ENCODE results near the gene IP6K2. TPM values are rescaled to one million over a fixed set of nuclear protein-coding genes. Genes with fewer than 3 reads are reported as not detected.

Gene IP6K2
- total and polyA plus RNA-seq, 10 of the 15 experiments (the other 5 are each of a cell fraction or from before 2014, with no cell fraction given), result 25.8 to 95.9 (median 69.0) TPM

DNA sequence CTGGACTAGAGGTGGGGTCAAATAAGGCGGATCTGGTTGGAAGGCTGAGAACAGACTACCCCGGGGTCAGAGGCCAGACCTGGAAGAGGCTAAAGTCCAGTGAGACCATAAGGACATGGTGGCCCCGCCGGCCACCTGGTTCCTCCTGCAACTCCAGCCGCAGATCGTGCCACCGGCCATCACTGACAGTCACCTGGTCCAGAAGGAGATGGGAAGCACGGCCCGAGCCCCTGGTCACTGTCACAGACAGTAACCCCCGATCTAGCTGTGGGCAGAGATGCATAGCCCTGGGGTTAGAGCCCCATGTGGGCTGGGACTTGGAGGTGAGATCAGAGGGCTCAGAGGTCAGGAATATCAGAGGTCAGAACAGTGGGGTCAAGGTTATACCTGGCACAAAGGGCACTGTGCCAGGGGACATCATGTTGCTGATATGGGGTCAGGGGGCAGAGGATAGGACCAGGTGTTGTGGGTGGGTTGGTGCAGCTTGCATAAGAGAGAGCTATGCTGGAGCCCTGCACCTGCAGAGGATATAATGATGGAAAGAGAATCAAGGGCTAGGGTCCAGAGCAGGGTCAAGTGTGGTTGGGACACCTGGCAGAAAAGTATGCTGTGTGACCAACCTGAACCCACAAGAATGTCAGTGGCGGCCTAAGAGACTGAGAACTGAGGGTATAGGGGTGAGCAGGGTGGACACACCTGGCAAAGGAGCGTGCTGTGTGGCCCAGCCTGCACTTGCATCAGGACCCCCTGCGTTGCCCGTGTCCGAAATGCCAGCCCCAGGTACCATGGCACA, 63.9 kb downstream of the IP6K2 start:
- Histone ChIP-seq H3K36me3 (ENCODE audit: control insufficient read depth in 2 of 2, insufficient read depth in 2 of 2, low read length in 1 of 2) (no peaks in the 10 kb centered on the region), H3K9ac (ENCODE audit: control insufficient read depth, insufficient read depth, low read length) (no peak overlapping the region), H3K79me2 (ENCODE audit: control insufficient read depth, insufficient read depth, low read length) (no peaks in the 10 kb centered on the region), H4K20me1 (ENCODE audit: control insufficient read depth, insufficient read depth) (no peaks in the 10 kb centered on the region; the same call in 1 of the 2 replicates), H3K4me2 (ENCODE audit: control insufficient read depth, insufficient read depth) (no peak overlapping the region), H3K27ac (ENCODE audit: control insufficient read depth, insufficient read depth) (no peak overlapping the region), H3K4me1 (ENCODE audit: control insufficient read depth, insufficient read depth, low read length) (0 out of 2 replicates have a peak, but pooled peaks cover 3% of the 10 kb centered on the region), H3K9me3 (replicated peaks; ENCODE audit: control insufficient read depth, insufficient read depth, low read length) (no peaks in the 10 kb centered on the region), H2AFZ (ENCODE audit: control insufficient read depth, low read depth, low read length) (no peak overlapping the region), H3K4me3 (no peak overlapping the region), H3K27me3 (replicated peaks in 1 of 2; ENCODE audit: control insufficient read depth in 2 of 2, insufficient read depth in 2 of 2, low read length in 1 of 2) (peaks cover 0 to 2% of the 10 kb centered on the region in 2 experiments; a peak in 1 of 4 replicates)
- in situ Hi-C loops (cut with MboI), result no loop called here
- no peak for FAIRE-seq
- ATAC-seq, result no peak
- TF ChIP-seq GATAD2B (conservative IDR thresholded peaks at IDR 0.05; ENCODE audit: low read depth) (no peak), BCL11A (IDR thresholded peaks at IDR 0.05; ENCODE audit: low read depth, low read length) (no peak), POLR2AphosphoS5 (IDR thresholded peaks at IDR 0.05; ENCODE audit: low read length) (no peak), MXI1 (IDR thresholded peaks at IDR 0.05; ENCODE audit: low read depth, low read length) (no peak)
- TF ChIP-seq, protein P1, sequence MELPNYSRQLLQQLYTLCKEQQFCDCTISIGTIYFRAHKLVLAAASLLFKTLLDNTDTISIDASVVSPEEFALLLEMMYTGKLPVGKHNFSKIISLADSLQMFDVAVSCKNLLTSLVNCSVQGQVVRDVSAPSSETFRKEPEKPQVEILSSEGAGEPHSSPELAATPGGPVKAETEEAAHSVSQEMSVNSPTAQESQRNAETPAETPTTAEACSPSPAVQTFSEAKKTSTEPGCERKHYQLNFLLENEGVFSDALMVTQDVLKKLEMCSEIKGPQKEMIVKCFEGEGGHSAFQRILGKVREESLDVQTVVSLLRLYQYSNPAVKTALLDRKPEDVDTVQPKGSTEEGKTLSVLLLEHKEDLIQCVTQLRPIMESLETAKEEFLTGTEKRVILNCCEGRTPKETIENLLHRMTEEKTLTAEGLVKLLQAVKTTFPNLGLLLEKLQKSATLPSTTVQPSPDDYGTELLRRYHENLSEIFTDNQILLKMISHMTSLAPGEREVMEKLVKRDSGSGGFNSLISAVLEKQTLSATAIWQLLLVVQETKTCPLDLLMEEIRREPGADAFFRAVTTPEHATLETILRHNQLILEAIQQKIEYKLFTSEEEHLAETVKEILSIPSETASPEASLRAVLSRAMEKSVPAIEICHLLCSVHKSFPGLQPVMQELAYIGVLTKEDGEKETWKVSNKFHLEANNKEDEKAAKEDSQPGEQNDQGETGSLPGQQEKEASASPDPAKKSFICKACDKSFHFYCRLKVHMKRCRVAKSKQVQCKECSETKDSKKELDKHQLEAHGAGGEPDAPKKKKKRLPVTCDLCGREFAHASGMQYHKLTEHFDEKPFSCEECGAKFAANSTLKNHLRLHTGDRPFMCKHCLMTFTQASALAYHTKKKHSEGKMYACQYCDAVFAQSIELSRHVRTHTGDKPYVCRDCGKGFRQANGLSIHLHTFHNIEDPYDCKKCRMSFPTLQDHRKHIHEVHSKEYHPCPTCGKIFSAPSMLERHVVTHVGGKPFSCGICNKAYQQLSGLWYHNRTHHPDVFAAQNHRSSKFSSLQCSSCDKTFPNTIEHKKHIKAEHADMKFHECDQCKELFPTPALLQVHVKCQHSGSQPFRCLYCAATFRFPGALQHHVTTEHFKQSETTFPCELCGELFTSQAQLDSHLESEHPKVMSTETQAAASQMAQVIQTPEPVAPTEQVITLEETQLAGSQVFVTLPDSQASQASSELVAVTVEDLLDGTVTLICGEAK (IDR thresholded peaks at IDR 0.05; ENCODE audit: borderline replicate concordance), result no peak
- TF ChIP-seq, protein P2, sequence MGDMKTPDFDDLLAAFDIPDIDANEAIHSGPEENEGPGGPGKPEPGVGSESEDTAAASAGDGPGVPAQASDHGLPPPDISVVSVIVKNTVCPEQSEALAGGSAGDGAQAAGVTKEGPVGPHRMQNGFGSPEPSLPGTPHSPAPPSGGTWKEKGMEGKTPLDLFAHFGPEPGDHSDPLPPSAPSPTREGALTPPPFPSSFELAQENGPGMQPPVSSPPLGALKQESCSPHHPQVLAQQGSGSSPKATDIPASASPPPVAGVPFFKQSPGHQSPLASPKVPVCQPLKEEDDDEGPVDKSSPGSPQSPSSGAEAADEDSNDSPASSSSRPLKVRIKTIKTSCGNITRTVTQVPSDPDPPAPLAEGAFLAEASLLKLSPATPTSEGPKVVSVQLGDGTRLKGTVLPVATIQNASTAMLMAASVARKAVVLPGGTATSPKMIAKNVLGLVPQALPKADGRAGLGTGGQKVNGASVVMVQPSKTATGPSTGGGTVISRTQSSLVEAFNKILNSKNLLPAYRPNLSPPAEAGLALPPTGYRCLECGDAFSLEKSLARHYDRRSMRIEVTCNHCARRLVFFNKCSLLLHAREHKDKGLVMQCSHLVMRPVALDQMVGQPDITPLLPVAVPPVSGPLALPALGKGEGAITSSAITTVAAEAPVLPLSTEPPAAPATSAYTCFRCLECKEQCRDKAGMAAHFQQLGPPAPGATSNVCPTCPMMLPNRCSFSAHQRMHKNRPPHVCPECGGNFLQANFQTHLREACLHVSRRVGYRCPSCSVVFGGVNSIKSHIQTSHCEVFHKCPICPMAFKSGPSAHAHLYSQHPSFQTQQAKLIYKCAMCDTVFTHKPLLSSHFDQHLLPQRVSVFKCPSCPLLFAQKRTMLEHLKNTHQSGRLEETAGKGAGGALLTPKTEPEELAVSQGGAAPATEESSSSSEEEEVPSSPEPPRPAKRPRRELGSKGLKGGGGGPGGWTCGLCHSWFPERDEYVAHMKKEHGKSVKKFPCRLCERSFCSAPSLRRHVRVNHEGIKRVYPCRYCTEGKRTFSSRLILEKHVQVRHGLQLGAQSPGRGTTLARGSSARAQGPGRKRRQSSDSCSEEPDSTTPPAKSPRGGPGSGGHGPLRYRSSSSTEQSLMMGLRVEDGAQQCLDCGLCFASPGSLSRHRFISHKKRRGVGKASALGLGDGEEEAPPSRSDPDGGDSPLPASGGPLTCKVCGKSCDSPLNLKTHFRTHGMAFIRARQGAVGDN (IDR thresholded peaks at IDR 0.05), result no peak
- TF ChIP-seq, protein P3, sequence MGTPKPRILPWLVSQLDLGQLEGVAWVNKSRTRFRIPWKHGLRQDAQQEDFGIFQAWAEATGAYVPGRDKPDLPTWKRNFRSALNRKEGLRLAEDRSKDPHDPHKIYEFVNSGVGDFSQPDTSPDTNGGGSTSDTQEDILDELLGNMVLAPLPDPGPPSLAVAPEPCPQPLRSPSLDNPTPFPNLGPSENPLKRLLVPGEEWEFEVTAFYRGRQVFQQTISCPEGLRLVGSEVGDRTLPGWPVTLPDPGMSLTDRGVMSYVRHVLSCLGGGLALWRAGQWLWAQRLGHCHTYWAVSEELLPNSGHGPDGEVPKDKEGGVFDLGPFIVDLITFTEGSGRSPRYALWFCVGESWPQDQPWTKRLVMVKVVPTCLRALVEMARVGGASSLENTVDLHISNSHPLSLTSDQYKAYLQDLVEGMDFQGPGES (IDR thresholded peaks at IDR 0.05), result no peak
- TF ChIP-seq, protein P4, sequence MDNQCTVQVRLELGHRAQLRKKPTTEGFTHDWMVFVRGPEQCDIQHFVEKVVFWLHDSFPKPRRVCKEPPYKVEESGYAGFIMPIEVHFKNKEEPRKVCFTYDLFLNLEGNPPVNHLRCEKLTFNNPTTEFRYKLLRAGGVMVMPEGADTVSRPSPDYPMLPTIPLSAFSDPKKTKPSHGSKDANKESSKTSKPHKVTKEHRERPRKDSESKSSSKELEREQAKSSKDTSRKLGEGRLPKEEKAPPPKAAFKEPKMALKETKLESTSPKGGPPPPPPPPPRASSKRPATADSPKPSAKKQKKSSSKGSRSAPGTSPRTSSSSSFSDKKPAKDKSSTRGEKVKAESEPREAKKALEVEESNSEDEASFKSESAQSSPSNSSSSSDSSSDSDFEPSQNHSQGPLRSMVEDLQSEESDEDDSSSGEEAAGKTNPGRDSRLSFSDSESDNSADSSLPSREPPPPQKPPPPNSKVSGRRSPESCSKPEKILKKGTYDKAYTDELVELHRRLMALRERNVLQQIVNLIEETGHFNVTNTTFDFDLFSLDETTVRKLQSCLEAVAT (IDR thresholded peaks at IDR 0.05), result no peak
- DNase-seq (ENCODE audit: low read depth, low spot score), result no peak
- intact Hi-C loops (cut with micrococcal nuclease; ENCODE audit: unreplicated experiment), result no loop called here
- ChIA-PET CTCF (interaction anchor here (0.5 kb wide), 1 partner anchor 1094 kb away, joined by 3 read pairs; no protein-coding TSS in a partner anchor), RAD21 (ENCODE audit: unreplicated experiment) (no interaction called here), SMC1A (ENCODE audit: uncharacterized antibody, unreplicated experiment) (no interaction called here), POLR2A (no interaction called here)
- WGBS (ENCODE audit: insufficient coverage, insufficient replicate concordance, low lambda C conversion rate, missing lambda C conversion rate), result 35% methylated on average over 15 of the region's 15 CpGs
- BruUV-seq (replicated peaks), result no TSS peak

Measured in GM12878 (cell line).